ENCODE data around the gene TAF1.
"Not testable (repeated sequence)": the region's sequence is repeated elsewhere in the genome, so short reads cannot be mapped to it uniquely, and the experiment has no call there.

TAF1 gene

DNA sequence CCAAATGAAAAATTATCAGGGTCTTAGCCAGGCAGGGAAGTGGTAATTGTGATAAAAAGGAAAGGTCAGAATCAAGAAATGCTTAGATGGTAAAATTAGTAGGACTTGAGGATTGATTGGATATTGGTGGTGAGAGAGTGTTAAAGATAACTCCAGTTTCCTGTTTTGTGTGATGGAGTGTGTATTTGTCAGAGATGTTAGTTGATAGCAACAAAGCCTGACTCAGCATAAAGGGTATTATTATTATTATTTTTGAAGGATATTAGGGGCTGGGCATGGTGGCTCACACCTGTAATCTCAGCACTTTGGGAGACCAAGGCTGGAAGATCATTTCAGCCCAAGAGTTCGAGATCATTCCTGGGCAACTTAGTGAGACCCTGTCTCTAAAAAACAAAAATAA, 143.1 kb downstream of the TAF1 start:
- no peak for DNase-seq

DNA sequence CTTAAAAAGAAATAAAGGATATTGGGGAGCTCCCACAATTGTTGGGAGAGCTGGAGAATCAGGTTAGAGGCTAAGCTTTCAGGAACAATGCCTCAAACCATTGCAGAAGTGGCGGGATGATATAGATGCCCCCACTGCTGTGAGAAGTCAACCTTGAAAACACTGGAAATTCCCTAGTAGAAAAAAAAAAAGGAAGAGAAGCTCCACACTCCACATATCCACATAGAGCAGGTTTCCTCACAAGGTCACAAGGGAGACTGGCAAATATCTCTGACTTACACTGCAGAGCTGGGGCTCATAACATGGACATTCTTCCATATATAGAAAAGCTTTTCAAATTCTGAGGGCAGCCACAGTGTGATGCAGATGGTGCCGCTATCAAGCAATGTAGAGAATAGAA, 144.0 kb downstream of the TAF1 start:
- no peak for DNase-seq

DNA sequence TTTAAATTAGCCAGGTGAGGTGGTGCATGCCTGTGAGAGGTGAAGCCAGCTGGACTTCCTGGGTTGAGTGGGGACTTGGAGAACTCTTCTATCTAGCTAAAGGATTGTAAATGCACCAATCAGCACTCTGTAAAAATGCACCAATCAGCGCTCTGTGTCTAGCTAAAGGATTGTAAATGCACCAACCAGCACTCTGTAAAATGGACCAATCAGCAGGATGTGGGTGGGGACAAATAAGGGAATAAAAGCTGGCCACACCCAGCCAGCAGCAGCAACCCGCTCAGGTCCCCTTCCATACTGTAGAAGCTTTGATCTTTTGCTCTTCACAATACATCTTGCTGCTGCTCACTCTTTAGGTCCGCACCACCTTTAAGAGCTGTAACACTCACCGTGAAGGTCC, 147.6 kb downstream of the TAF1 start:
- not testable (repeated sequence) for DNase-seq

DNA sequence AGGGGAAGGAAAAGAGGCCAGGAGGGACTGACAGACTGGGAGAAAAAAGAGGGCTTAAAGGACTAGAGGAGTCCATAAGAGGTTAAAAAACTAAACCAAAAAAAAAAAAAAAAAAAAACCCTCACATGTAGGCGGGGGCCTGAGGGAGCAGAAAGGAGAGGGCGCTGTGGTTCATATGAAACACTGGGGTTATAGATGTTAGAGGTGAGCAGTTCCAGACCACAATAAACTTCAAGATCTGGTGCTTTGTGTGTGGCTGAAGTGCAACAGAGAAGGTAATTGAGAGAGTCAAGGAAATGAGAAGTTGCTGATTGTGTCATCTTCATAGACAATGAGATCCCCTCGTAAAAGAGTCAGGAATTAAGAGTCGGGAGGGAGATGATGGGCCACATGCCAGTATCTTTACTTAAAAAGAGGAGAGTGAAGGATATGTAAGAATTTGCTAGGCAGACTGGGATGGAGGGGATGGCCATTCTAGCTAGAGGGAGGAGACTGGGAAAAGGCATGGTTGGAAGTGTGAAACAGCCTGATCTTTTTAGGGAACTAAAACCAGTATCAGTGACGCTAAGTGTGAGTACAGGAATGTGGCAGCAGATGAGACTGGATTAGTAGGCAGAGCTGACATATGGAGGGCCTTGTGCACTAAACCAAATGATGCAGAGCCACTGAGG, 148.3 kb downstream of the TAF1 start:
- no peak for DNase-seq

DNA sequence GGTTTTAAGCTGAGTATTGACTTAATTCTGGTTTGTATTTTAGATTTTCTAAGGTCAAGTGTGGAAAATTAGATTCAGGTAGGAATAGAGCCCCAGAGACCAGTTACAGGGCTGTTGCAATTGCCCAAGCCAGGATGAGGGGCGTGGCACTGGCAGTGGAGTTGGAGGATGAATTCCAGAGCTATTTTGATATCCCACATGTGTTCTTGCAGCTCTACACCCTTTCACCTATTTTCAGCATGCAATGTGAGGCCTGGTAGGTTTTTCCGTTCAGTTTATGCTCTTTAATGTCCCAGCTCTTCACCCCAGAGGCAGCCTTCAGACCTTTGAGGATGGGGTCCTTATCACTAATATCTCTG, 148.9 kb downstream of the TAF1 start:
- DNase-seq = no peak

Data from DMS79 treated with DMSO at 0.1 percent for 48 hours (cell line).